Activated CD8-positive, alpha-beta memory T cell treated with anti-CD3 and anti-CD28 coated beads for 4 hours (primary cell): Measurements from ENCODE around the gene STK17B.
"Not testable (repeated sequence)": the region's sequence is repeated elsewhere in the genome, so short reads cannot be mapped to it uniquely, and the experiment has no call there.

Source experiments
- DNase-seq, 2 donors: peaks; one replicate each; pipeline ENCODE4 v3.0.0-alpha.2; 2020; ENCODE audit warnings: low read depth in 2 of 2

STK17B gene

GRCh38 chr2:196171248-196171871, at the start of gene STK17B:
Gene STK17B, minus strand, starts transcription at chr2:196171578. Its CDS starts 8,195 bp downstream, at chr2:196163383.
- DNase-seq = peak; percentile 93 to 95

DNA sequence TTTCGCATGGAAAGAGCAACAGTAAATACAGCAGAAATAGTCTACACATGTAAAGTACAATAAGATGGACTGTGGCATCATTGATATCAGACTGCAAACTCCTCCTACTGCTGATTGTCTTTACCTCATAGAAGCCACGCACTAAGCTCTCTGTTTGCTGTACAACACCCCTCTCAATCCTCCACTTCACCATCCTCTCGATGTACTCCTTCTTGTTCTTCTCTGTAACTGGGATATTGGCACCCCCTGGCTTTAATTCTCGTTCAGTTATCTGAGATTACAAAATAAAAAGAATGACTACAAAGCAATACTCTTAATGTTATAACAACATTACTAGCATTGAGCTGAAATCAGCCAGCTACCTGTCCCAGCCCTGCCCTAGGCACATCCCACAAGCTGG, 49.3 kb upstream of the STK17B start:
- no peak for DNase-seq

- no peak for DNase-seq
Observed at GRCh38 chr2:196219671-196220070, 48.3 kb upstream of the STK17B start.

DNA sequence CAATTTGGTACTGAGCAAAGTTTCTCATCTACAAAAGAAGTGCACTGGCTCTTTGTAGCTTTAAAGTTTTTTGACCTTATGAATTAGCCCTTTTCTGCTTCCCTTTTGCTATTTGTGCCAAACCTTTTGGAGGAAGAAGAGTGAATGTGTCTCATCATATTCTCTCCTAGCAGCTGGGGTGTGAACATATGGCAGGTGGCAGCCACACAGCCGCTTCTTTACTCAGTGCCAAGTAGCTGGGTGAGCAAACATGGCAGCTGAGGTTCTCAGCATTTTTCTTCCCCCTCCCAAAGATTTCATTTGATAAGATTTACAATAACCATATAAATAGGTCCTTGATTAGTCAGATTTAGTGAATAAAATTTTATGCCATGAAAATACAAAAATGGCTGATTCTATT, 46.7 kb upstream of the STK17B start:
- no peak for DNase-seq

GRCh38 chr2:196217116-196217515, 45.7 kb upstream of the STK17B start:
- DNase-seq = no peak

GRCh38 chr2:196215376-196215775, 44.0 kb upstream of the STK17B start:
- DNase-seq = no peak

DNA sequence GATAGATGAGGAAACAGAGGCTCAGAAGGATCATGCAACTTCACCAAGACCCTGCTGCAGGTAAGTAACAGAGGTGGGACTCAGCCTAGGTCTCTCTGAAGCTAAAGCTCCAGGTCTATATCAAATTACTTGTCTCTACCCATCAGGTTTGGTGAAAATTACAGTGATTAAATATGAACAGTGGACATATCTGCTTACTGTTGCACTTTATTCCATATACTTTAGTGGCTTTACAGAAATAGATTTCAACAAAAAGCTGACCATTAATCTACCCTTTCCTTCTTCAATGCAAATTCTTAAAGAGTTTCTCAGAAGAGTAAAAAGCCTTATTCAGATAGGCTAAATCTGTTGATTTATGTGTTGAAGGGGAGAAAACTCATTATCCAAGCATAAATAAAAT, 42.8 kb upstream of the STK17B start:
- no peak for DNase-seq

DNA sequence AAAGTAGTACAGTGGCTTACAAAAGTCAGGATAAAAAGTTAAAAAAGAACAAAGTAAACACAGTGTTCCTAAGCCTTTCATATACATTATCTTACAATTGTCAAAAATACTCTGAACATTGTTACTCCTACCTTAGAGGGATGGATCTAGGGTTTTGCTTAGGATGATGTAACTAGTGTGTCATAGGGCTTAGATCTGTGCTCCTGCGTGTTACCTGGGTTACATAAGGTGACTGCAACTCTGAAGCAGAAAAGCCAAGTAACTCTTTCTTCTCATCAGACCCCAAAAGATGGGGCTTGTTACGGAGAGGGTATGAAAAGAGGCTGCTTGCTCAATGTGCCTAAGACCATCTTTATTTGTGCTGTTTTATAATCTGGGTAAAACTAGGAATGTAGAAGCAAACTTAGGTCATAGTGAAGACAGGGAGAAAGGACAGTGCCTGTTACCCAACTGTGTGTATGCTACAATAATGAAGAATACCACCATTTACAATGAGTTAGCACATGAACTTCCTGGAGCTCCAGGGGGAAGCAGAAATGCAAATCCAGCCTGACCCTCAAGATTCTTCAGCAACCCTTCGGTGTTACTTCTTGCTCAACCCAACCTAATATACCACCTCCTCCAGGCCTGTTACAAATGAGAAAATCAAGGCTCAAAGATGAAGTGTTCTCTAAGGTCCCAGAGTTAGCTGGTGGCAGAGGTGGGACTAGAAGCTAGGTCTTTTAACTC, 42.0 kb upstream of the STK17B start:
- DNase-seq = no peak

DNA sequence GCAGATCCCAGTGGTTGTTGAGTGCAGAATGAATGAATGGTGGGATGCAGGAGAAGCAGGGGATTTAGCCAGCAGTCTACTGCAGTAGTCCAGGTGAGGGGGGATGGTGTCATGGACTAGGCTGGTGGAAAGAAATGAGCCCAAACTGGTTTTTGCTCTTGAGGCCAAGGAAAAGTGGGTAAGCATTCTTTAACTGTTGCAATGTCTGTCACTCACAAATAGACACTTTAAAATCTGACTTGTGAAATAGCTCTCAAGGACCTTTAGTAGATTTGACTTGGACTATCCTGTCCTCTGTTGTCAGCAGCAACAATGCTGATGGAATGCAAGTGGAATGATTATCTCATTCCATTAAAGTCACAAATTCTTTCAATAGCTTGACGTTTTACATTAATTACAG, 37.5 kb upstream of the STK17B start:
- no peak for DNase-seq

GRCh38 chr2:196206804-196207203, 35.4 kb upstream of the STK17B start:
- no peak for DNase-seq

DNA sequence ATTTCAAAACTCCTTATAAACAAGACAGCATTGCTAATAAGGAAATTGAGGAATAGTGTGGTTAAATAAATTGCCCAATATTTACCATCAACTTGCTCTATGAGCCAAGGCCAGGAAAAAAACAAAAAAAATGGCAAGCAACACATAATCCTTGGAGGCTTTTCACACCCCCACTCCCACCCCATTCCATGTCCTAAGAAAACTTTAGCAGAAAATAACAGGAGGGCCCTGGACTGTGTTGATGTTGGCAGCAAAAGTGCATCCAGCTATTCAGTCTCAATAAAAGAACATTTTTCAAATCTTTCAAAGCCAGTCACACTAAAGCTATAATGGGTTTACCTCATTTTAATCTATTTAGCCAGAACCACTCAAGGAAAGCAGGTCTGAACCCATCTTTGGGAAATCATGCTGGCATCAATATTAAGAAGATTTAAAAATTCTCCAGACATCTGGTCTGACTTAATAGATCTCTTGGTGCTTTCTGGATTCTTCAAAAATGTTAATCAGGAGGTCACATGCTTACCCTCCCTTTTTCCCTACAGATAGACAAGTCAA, 34.6 kb upstream of the STK17B start:
- DNase-seq = no peak

- no peak for DNase-seq
Observed at GRCh38 chr2:196205011-196205766, 33.8 kb upstream of the STK17B start.

GRCh38 chr2:196201229-196202009, 30.0 kb upstream of the STK17B start:
- DNase-seq = no peak

DNA sequence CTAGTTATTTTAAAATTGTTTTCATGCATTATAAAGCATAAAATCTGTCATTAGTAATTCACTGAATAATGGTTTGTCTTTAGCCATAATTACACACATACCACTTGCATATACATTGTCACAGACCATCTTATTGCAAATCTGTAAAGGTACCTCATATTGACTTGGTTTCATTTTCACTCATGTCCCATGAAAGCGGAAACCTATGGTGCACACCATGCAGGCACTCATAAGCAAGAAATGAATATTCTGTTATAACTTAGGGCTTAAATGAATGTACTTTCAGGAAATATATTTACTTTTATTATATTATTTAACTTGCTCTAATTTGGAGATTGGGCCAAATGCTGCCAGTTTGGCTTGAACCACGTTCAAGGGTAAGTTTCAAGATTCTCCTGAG, 29.2 kb upstream of the STK17B start:
- DNase-seq = no peak

- DNase-seq = no peak
Observed at GRCh38 chr2:196195758-196196157, 24.4 kb upstream of the STK17B start.

DNA sequence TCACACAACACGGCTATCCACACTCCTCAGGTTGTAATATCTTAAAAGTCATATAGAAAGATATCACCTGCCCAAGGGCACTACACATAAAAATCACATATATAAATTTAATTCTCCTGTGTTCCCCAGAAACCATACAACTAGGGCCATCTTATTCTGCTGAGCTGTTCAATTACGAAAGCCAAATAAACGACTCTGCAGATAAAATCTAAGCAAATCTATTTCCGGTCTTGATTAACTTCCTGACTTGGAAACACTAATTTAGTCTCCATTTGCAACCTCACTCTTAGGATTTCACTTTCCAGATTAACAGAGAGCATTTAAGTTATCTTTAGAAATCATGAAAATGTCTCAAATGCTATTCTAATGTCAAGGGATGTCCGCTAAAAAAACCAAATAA, 23.9 kb upstream of the STK17B start:
- DNase-seq = no peak

DNA sequence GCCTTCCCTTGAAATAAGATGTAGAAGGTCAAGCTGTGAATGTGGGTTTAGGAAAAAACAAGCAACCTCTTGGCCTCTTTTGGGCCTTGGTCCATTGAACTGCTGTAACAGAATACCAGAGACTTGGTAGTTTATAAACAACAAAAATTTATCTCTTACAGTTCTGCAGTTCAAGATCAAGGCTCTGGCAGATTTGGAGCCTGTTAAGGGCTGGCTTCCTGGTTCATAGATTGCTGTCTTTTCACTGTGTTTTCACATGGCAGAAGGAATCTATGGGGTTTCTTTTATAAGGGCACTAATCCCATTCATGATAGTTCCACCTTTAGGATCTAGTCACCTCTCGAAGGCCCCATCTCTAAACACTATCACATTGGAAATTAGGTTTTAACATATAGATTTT, 20.2 kb upstream of the STK17B start:
- no peak for DNase-seq

DNA sequence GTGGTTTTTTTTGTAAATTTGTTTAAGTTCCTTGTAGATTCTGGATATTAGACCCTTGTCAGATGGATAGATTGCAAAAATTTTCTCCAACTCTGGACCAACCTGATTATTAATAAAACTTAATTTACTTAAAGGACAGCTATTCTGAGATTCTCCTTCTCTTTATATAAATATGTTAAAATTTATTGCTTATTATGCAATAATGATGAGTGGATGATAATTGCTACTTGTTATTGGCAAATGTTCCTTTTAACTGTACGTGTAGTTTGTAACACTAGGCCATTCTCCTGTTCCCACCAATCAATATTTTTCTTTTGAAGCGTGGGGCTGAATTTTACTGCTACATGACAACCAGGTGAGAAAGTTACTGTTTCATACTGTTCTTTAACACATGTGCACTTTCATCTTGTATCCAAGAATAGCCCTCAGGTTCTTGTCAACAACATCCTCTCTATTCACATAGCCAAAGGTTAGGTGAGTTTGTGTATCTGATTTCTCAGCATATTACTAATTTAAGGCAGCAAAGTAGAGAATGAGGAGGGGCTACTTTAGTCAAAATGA, 16.6 kb upstream of the STK17B start:
- DNase-seq = no peak

DNA sequence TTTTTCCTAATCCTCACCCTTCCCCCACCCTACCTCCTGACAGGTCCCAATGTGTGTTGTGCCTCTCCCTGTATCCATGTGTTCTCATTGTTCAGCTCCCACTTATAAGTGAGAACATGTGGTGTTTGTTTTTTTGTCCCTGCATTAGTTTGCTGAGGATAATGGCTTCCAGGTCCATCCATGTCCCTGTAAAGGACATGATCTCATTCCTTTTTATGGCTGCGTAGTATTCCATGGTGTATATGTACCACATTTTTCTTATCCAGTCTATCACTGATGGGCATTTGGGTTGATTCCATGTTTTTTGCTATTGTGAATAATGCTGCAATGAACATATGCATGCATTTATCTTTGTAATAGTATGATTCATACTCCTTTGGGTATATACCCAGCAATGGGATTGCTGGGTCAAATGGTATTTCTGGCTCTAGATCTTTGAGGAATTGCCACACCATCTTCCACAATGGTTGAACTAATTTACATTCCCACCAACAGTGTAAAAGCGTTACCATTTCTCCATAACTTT, 15.9 kb upstream of the STK17B start:
- not testable (repeated sequence) for DNase-seq

DNA sequence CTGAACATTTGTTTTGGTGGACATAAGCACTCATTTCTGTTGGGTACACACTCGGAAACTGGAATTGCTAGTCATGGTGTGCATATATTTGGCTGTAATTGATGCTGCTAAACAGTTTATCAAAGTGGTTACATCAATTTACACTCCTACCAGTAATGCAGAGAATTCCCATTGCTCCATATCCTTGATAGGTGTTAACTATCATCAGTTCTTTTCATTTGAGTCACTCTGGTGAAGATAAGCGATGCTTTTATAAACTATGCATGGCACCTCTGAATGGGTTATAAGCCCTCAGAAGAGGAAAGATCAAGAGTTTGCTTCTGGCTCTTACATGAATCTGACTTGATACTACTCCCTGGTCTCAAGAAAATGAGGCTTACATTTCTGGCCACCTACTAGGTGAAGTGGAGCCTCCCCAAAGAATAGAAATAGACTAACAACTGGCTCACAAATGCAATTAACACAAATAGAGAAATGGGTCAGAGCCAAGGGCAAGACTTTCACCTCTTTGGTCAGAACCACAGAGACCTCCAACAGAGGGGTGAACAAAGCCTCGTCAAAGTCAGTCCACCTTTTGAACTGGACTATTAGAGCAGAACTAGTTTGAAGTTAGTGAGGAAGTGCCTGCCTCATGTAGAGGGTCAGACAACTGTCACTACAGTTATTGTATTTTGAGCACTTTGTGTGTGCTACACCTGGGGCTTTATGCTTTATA, 15.0 kb upstream of the STK17B start:
- DNase-seq = no peak

GRCh38 chr2:196184921-196185320, 13.5 kb upstream of the STK17B start:
- no peak for DNase-seq
